HG03103 (cell line): ENCODE results near the gene FMN1.

ENCODE experiments used
- ATAC-seq: cut with Tn5 transposase; IDR thresholded peaks from one replicate; pipeline ENCODE4 v1.9.1; 2021; ENCODE audit warnings: low read depth; ENCODE audit not compliant: unreplicated experiment

Gene FMN1

DNA sequence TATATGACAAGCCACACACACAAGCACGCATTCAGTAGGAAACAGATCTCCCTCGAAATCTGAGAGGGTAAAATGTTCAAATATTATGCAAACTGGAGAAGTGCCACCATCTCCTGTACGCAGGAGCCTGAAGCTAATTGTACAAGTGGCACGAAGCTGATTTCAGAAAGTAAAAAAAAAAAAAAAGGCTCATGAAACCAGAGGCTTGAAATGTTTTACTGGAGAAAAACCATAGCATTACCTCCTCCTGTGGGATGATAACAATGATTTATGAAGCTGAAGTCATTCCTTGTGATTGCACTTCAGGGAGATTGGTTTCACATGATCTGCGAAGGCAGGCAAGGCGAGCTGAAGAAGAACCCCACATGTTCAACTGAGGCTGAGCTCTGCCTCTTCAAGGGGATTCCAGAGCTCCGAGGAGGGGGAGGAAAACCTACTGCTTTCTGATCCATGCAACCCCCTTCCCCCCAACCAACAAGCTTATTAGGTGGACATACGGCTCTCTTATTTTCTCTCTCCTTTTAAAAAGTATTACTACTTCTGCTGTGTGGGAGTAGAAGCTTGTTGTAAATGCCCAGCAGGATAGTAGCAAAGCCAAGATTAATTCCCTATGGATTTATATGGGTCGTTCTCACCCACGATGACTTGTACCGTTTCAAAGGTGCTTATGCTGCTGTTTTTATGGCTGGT, 375.6 kb downstream of the FMN1 start:
- no peak for ATAC-seq

DNA sequence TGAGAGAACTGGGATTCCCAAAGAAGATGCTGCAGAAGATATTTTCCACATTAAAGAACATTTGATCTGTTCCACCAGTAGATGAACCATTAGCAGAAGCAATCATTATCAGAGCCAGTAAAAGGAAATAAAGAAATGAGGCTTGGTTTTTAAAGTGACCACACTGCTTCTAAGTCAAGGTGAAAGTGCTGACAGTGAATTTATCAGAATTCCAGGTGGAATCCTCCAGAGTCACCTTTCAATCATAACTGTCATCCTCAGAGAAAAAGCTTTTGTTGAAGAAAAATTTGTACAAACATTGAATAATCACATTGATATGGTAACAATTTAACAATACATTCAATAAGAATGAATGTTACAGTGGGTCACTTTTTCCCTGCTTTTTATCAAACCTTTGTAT, 376.9 kb downstream of the FMN1 start:
- ATAC-seq: no peak

DNA sequence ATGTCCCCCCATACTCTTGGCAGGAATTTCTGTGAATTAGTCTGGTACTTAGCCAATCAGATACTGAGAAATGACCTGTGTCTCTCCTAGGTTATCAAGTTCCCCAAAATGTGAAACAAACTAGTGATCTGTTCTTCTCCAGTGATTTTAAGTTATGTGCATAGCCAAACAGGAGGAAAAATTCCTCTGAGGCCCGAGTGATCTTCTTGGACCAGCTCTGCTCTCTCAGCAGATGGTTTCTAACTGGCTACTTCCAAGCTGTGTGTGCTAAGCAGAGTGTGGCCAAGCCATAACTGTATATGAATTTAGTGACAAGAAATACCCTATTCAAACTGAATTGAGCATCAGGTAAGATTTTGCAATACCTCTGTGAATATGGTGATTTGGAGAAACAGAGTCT, 387.2 kb downstream of the FMN1 start:
- ATAC-seq: no peak

DNA sequence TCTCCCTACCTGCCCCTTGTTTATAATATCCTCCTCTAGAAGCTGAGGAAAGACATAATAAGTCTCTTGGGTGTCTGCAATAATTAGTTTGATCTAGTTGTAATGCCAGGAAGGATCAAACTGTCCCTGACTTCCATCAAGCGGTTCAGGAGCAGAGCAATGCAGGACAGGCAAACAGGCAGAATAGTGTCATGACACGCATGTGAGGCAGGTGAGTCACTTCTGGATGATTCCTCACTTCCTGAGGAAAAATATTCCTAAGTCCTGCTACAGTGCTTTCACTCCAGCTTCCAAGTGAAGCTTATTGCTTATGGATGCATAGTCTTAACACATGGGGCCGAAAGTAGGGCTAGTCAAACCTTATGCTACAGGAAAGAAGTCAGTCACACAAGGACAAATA, 390.9 kb downstream of the FMN1 start:
- ATAC-seq: no peak

DNA sequence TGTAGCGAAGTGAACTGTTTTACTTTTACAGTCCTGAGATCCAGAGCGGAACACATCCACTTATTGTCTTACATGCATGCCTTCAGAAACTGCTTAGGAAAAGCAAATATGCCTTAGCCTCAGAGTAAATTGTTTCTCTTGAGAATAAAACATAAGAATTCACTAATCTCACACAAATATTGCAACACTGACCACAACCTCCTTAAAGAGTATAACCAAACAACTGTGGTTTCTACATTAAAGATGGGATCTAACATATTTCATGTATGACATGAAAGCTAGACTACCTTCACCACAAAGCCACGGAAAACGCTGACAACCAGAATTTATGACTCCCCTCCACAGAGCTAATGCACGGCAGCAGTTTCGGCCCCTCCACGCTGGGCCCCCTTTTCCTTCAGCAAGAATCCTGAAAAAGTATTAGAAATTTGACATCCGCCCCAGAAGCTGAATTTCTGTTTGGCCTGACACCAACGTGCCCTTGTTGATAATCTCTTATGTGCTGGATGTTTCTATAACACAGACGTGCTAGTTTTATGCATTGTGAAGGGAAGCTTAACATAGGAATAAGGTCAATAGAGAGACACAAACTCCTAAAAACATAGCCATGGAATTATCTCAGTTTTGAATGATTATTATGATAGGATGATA, 392.1 kb downstream of the FMN1 start:
- no peak for ATAC-seq

DNA sequence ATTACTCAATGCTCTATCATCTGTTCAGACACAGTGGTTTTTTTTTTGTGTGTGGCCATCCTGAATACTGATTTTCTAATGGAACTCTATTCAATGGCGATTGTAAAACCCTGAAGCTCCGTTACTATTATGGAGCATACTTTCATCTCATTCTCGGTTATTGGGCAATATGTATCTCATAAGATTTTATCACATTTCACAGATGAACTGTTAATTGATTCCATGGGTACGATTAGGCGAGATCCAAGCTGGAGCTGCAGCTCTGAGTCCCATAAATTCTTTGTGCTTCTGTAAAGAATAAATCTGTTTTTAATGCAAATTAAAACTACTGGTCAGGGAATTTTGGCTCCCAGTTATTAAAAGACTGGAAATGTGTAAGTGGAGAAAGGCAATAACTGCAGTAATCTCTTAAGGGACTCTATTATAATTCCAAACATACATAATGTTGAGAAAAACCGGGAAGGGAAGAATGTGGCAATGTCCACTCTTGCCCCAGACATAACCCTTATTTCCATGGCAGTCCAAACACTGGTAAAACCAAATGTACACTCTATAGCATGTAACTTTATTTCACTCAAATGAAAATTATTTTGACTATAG, 394.5 kb downstream of the FMN1 start:
- ATAC-seq: no peak

DNA sequence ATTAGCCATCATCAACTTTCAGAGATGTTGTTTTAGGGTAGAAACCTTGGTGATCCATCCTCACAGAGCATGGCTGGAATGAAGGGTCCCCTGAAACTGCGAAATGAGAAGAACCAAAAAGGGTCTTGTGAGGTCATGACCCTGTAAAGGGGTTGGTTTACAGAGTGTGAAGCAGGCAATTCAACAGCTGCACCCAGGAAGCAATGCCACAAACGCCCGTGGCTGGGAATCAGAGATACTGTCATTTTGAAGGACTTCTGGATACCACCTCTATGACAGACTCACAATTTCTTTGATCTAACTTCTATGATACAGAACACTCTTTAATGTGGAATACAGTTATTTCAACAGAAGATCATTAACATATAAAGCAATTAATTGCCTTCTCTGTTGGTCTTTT, 397.7 kb downstream of the FMN1 start:
- no peak for ATAC-seq

DNA sequence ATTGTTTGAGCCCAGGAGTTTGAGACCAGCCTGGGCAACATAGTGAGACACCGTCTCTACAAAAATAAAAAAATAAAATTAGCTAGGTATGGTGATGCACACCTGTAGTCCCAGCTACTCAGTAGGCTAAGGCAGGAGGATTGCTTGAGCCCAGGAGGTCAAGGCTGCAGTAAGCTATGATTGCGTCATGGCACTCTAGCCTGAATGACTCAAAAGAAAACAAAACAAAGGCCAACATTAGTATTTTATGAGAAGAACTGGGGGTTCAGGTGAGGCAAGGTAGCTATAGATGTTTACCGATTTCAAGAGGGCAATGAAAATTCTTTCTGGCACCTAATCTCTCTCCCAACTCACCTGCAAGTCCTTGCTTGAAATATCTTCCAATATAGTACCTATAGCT, 399.5 kb downstream of the FMN1 start:
- ATAC-seq: no peak

DNA sequence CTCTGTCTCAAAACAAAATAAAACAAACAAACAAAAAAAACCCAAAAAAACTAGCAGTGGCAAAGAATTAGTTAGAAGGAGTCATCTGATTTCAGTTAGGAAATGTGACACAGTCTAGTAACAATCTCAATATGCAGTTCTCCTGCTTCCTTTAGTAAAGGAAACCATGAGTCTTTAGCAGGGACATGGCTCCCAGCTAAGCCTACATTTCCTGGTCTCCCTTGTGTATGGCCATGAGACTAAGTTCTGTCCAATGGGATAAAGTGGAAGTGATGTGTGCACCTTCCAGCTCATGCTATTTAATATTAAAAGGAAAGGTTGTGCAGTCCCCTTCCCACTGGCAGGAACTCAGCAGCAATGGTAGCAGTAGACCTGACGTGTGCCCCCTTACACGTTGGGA, 402.1 kb downstream of the FMN1 start:
- no peak for ATAC-seq

DNA sequence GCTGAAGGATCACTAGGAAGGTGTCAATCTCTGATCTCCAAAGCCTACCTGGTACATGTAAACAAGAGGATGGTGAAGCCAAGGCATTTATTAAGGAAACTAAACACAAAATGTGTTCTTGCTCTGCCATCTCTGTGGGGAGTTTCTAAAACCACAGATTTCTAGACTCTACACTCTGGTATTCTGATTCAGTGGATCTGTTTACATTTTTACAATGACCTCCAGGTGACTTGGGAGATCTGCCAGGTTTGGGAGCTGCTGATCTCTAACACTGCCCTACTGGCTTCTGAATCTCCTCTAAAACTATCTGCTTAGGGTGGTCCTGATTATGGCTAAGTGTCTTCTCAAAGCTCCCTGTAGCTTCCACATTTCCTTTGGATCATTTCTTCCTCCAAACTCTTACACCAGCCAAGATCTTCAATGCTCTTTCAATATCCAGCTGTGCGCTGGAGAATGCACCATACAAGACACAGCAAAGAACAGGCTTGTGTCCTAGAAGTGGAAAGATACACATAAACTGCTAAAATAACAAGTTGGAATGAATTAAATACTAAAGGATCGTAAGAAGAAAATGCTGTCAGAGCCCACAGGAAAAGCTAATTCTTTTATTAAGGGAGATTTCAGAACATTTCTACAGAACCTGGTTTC, 404.0 kb downstream of the FMN1 start:
- no peak for ATAC-seq

DNA sequence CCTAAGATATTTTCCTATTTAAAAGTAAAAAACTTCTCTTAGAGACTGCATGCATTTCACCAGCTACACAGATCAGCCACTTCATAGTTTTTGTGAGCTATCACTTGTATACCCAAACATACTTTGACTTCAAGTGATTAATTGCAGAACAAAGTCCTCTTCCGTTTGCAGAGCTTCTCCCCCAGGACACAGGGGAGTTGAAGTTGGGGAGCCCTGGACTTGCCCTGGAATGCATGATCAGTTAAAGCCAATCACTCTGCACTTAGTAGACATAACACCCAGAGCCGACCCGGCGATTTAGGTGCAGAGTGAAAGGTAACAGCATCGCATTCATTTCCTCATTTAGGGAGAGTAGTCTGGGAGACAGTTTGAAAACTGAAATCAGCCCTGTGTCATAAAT, 406.6 kb downstream of the FMN1 start:
- no peak for ATAC-seq

DNA sequence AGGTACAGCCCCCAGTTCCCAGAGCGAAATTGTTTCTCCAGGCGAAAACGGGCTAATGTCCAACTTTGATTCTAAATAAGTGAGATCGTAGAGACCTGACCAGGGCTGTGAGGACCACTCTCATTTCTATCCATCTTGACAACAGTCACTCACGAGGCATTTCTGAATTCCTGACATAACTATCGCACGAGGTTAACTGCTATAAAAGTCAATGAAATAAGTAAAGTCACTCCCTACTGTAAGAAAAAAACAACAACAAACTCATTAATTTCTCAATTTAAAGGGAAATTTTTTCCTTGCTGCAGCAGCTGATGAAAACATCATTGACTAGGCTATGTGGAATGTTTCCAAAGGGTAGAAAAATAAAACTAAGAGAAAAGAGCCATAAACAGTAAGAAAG, 407.6 kb downstream of the FMN1 start:
- ATAC-seq: no peak

DNA sequence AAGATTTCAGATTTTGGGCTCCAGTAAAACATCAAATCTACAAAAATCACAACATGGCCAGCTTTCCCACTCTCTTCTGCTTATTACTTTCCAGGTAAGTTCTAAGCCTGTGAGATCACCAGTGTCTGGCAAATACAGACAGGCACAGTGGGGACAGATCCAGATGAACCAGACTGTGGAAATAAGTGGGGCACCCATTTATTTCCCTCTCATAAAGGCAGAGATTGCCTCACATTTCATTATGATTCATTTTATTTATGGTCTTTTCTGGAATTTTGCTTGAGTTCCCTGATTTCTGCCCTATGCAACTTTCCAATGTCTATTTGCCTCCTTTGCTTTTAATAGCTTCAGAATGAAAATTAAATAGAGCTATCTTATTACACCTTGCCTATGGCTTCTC, 409.9 kb downstream of the FMN1 start:
- no peak for ATAC-seq

DNA sequence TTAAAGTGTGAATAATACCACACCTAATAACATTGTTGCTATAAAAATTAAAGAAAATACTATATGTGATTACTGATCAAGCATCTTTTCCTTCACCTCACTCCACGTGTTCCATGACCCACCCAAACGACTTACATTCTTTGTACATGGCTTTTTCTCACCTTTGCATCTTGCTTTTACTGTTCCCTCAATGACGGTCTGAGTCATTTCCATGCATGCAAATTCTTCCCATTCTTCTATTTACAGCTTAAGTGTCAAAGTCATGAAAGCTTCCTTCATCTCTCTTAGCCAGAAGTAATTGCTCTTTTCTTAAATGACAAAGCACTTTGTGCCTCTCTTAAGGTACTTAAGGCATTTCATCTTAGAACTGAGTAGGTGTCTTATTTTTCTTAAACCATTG, 412.7 kb downstream of the FMN1 start:
- no peak for ATAC-seq

DNA sequence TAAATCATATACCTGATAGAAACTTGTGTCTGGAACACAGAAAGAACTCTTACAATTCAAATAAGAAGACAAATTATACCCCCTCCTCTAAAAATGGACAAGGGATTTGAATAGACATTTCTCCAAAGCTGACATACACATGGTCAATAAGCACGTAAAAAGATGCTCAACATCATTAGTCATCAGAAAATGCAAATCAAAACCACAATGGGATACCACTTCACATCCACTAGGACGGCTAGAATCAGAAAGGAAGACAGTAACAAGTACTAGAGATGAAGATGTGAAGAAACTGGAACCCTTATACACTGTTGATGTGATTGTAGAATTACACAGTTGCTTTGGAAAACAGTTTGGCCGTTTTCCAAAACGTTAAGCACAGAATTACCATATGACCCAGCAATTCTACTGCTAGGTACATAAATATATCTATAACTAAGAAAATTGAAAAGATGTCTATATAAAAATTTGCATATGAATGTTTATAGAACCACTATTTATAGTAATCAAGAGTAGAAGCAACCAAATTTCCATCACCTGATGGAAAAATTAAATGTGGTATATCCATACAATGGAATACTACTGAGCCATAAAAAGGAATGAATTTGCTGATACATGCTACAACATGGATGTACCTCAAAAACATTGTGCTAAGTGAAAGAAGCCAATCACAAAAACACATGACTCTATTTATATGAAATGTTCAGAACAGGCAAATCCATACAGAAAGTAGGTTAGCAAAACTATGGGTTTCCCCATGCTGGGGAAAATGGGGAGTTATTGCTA, 415.9 kb downstream of the FMN1 start:
- ATAC-seq: no peak

DNA sequence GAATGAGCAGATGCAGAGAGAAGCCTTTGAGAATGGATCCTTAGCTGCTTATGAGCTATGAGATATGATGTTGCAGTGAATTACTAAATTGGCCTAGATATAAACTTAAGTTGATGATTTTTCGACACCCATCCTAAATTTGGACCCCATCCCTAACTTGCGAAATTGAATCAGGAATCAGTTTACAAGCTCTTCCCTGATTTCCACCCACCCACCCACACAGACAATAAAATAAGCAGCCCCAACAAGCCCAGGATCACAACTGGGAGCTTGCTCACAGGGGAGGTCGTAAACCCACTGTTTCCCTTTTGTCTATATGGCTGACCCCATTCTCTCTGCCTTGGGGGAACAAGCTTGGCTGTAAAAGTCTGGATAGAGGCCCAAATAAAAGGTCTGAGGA, 419.4 kb downstream of the FMN1 start:
- ATAC-seq: no peak

DNA sequence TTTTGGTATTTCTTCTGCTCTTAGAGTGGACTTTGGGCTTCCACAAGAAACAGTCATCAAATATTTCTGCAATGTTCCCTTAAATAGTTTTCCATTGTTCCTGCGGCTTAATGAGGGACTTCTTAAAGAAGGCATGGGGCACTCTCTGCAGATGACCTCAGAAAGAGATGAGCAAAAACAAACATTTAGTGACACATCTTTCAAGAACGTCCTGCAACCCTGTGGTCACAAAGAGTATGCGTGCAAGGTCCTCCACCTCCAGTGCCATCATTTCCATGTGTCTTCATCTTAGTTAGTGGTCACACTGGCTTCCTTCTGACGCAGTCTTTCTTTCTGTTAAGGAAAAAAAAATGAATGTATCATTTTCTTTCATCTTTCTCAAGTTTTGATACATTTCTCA, 420.5 kb downstream of the FMN1 start:
- ATAC-seq: no peak

DNA sequence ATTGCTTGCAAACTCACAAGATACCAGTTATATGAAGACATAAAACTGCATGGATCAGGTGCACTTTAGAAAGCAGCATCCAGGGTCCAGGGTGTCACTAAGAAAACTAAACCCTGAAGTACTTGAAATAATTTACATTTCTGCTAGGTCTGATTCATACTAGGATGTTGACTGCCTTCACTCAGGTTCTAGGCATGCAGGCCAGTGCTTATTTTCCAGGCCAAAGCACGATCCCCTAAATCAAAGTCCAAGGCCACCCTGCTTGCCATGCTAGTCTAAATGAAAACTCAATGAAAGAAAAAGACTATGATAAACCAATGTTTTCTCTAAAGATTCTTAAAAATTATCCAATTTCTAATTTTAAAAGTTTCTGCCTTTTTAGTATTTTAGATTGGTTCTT, 427.3 kb downstream of the FMN1 start:
- no peak for ATAC-seq

DNA sequence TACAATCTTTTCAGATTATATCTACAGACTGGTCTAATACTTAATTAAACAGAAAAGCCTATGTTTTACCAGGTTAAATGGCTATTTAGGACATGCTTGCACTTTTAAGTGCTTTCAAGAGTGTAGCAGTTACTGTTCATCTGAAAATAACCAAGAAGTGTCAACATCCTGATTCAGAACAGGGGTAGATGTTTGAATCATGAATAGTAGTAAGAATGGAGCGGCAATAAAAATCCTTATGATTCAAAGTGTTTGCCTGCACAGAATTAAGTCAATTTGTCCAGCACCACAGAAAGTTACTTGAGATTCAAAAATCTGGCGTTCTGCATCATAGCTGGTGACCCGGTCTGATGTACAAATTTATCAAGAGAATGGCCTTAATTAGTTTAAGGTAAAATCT, 428.4 kb downstream of the FMN1 start:
- ATAC-seq: no peak

DNA sequence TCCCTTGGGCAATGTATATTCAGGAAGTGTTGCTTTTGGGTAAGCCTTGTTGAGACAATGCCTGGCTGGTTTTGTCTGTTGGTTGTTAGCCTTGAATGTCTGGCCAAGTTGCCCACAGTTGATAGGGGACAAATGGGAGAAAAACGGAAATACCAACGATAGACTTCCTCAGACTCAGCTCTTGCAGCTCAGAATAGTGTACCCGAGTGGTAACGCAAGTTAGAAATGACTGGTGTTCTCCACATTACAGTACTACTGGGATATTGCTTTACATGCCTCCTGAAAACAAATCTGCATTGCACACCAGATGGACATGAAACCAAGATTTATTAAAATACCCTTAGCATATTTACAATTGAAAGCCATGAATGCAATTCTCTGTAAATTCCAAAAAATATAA, 429.3 kb downstream of the FMN1 start:
- no peak for ATAC-seq

DNA sequence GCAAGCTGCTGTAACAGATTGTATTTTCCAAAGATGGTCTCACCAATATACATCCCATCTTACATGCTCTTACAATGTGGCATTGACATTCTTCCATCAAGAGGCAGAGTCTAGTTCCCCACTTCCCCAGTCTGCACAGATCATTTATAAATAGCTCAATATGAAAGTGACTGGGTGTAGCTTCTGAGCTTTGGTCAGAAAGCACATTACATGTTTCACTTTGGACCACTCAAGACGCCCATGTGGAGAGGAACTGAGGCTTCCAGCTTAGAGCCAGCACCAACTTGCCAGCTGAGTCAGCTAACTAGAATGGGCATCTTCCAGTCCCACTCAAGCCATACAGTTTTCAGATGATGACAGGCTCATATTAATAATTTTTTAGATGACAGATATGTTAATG, 431.2 kb downstream of the FMN1 start:
- ATAC-seq: no peak
